Liver (tissue), 9 donors: ENCODE results near the gene IL22RA1. TPM values are rescaled to one million over a fixed set of nuclear protein-coding genes. Genes with fewer than 3 reads are reported as not detected.

ENCODE experiments used
- DNase-seq: peaks from one replicate; pipeline ENCODE4 v3.0.0-alpha.2; 2017; ENCODE audit warnings: low spot score
- H3K27ac ChIP-seq, 2 donors: one replicate each; pipeline ENCODE4 v1.7.0; 2013; ENCODE audit warnings: inconsistent platforms in 2 of 2, low read length in 2 of 2, control low read depth in 1 of 2, low read depth in 1 of 2, mild to moderate bottlenecking in 1 of 2
- H3K27me3 ChIP-seq, 4 donors: one replicate each; pipeline versions ENCODE4 v1.6.1 to v1.7.0; 2013; ENCODE audit warnings: low read length in 3 of 4, inconsistent platforms in 1 of 4, mild to moderate bottlenecking in 1 of 4, moderate library complexity in 1 of 4; ENCODE audit not compliant: control insufficient read depth in 4 of 4, insufficient read depth in 4 of 4
- H3K36me3 ChIP-seq, 4 donors: one replicate each; pipeline versions ENCODE4 v1.6.1 to v1.7.0; 2013; ENCODE audit warnings: low read length in 3 of 4, mild to moderate bottlenecking in 3 of 4, low read depth in 1 of 4, moderate library complexity in 1 of 4; ENCODE audit not compliant: control insufficient read depth in 4 of 4, insufficient read depth in 3 of 4
- H3K4me1 ChIP-seq, 4 donors: one replicate each; pipeline versions ENCODE4 v1.6.1 to v1.7.0; 2013; ENCODE audit warnings: low read length in 3 of 4, mild to moderate bottlenecking in 3 of 4, moderate library complexity in 1 of 4; ENCODE audit not compliant: control insufficient read depth in 4 of 4, insufficient read depth in 4 of 4
- H3K4me3 ChIP-seq, 3 donors: one replicate each; pipeline versions ENCODE4 v1.6.1 to v1.7.0; 2013; ENCODE audit warnings: low read length in 3 of 3, control low read depth in 1 of 3, low read depth in 1 of 3, mild to moderate bottlenecking in 1 of 3
- H3K9ac ChIP-seq, 2 donors: one replicate each; pipeline ENCODE4 v1.7.0; 2013; ENCODE audit warnings: low read length in 2 of 2, mild to moderate bottlenecking in 2 of 2, moderate library complexity in 2 of 2, control low read depth in 1 of 2, low read depth in 1 of 2
- H3K9me3 ChIP-seq, 4 donors: one replicate each; pipeline versions ENCODE4 v1.6.1 to v1.7.0; 2013; ENCODE audit warnings: low read length in 3 of 4; ENCODE audit not compliant: control insufficient read depth in 4 of 4
- EGR1 ChIP-seq, 2 donors: IDR thresholded peaks; 2 replicates each; pipeline ENCODE4 v1.6.1; 2016 to 2018; ENCODE audit warnings: antibody characterized with exemption in 2 of 2, low read depth in 2 of 2
- FOXA1 ChIP-seq: IDR thresholded peaks from 2 replicates; pipeline ENCODE4 v1.6.1; 2016; ENCODE audit warnings: antibody characterized with exemption
- FOXA2 ChIP-seq: IDR thresholded peaks from 2 replicates; pipeline ENCODE4 v1.6.1; 2016; ENCODE audit warnings: antibody characterized with exemption
- GABPA ChIP-seq, 2 donors: IDR thresholded peaks in 1 of 2; conservative IDR thresholded peaks in 1 of 2; 2 replicates each; pipeline ENCODE4 v1.6.1; 2016; ENCODE audit warnings: antibody characterized with exemption in 2 of 2, mild to moderate bottlenecking in 1 of 2, moderate library complexity in 1 of 2
- HNF4A ChIP-seq, 2 donors: conservative IDR thresholded peaks; 2 replicates each; pipeline ENCODE4 v1.6.1; 2016; ENCODE audit warnings: antibody characterized with exemption in 2 of 2, mild to moderate bottlenecking in 2 of 2
- HNF4G ChIP-seq: IDR thresholded peaks from 2 replicates; pipeline ENCODE4 v1.6.1; 2016; ENCODE audit warnings: antibody characterized with exemption
- JUND ChIP-seq, 2 donors: IDR thresholded peaks; 2 replicates each; pipeline ENCODE4 v1.6.1; 2016; ENCODE audit warnings: antibody characterized with exemption in 2 of 2
- NR2F2 ChIP-seq: IDR thresholded peaks from 2 replicates; pipeline ENCODE4 v1.6.1; 2016; ENCODE audit warnings: antibody characterized with exemption
- RAD21 ChIP-seq, 2 donors: IDR thresholded peaks; 2 replicates each; pipeline ENCODE4 v1.6.1; 2016; ENCODE audit warnings: antibody characterized with exemption in 2 of 2, mild to moderate bottlenecking in 2 of 2
- RXRA ChIP-seq, 2 donors: IDR thresholded peaks; 2 replicates each; pipeline ENCODE4 v1.6.1; 2017 to 2018; ENCODE audit warnings: antibody characterized with exemption in 2 of 2, mild to moderate bottlenecking in 1 of 2
- SP1 ChIP-seq: IDR thresholded peaks from 2 replicates; pipeline ENCODE4 v1.6.1; 2018; ENCODE audit warnings: antibody characterized with exemption, mild to moderate bottlenecking
- TAF1 ChIP-seq: conservative IDR thresholded peaks from 2 replicates; pipeline ENCODE4 v1.6.1; 2016; ENCODE audit warnings: antibody characterized with exemption, mild to moderate bottlenecking
- YY1 ChIP-seq: IDR thresholded peaks from 2 replicates; pipeline ENCODE4 v1.6.1; 2016; ENCODE audit warnings: antibody characterized with exemption, mild to moderate bottlenecking
- WGBS: extraction: QIAGEN DNeasy Blood & Tissue Kit; methylation state at CpG from one replicate; pipeline ENCODE4 v1.1.7; 2013; 5-methylcytosine and 5-hydroxymethylcytosine counted together
- polyA plus RNA-seq, 2 donors: library from polyadenylated mRNA; stranded (reverse) in 1 of 2; unstranded in 1 of 2; fragments of 200-250 nt in 1 of 2; fragments of >200 nt in 1 of 2; fragmentation: Nextera tagmentation in 1 of 2; extraction: Ambion mirVana in 1 of 2; gene quantifications; one replicate each; pipeline versions ENCODE4 v1.2.1 to v1.2.3, GENCODE V29; 2013 to 2015
- total RNA-seq, 2 donors: library from RNA; depleted of rRNA; stranded (reverse); fragments of >200 nt; gene quantifications; one replicate each; pipeline ENCODE4 v1.2.3, GENCODE V29; 2014
- TF ChIP-seq, protein P1 (sequence below): IDR thresholded peaks from 2 replicates; pipeline ENCODE4 v1.6.1; 2016; ENCODE audit warnings: antibody characterized with exemption
- TF ChIP-seq, protein P2 (sequence below): IDR thresholded peaks from 2 replicates; pipeline ENCODE4 v1.6.1; 2016; ENCODE audit warnings: antibody characterized with exemption
- TF ChIP-seq, protein P3 (sequence below): fragments of 150-350 bp; IDR thresholded peaks from 2 replicates; pipeline ENCODE4 v1.5.1; 2017; ENCODE audit warnings: improper control_type of control experiment, low read depth, low read length; ENCODE audit not compliant: missing input control
- TF ChIP-seq, protein P4 (sequence below): IDR thresholded peaks from 2 replicates; pipeline ENCODE4 v1.6.1; 2016; ENCODE audit warnings: antibody characterized with exemption, mild to moderate bottlenecking
- TF ChIP-seq, protein P5 (sequence below): IDR thresholded peaks from 2 replicates; pipeline ENCODE4 v1.6.1; 2016; ENCODE audit warnings: antibody characterized with exemption
- donor health status: healthy.
- donor health status: healthy.
- donor health status: healthy.
- donor health status: healthy.
- donor health status: healthy.

IL22RA1 gene
- total and polyA plus RNA-seq, 4 donors, result 2.1 to 4.5 (median 3.4) TPM

DNA sequence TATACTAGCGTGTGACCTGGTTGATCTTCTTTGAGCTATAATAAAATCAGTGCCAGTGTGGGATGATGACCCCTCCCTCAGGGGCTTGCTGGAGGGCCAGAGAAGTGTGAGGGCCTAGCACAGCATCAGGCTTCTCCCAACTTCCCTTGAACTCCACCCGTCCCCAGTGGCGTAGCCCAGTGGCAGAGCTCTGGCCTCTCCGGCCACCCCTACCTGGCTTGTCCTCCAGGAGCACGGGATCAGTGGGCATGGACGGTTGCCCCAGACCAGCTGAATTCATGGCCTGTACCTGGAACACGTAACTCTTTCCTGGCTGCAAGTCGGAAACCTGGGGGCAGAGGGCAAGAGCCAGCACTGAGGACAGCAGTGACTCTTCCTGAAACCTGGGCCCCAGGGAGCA is 67.0 kb downstream of the IL22RA1 start:
- Histone ChIP-seq H3K4me1 (peaks cover 0 to 4% (median 2%) of the 10 kb centered on the region in 4 donors), H3K27ac (no peak overlapping the region), H3K9me3 (no peaks in the 10 kb centered on the region), H3K4me3 (no peak overlapping the region), H3K36me3 (no peaks in the 10 kb centered on the region), H3K9ac (no peak overlapping the region), H3K27me3 (no peaks in the 10 kb centered on the region)
- TF ChIP-seq HNF4A (conservative IDR thresholded peaks at IDR 0.05) (no peak), RXRA (IDR thresholded peaks at IDR 0.05) (no peak), FOXA1 (no peak), NR2F2 (no peak), GABPA (IDR thresholded peaks at IDR 0.05 in 1 of 2, conservative IDR thresholded peaks at IDR 0.05 in 1 of 2) (no peak), FOXA2 (no peak), SP1 (no peak), HNF4G (no peak), EGR1 (IDR thresholded peaks at IDR 0.05; ENCODE audit: low read depth in 2 of 2) (no peak), YY1 (no peak), JUND (IDR thresholded peaks at IDR 0.05) (no peak), TAF1 (no peak), RAD21 (IDR thresholded peaks at IDR 0.05) (no peak)
- TF ChIP-seq, protein P1, sequence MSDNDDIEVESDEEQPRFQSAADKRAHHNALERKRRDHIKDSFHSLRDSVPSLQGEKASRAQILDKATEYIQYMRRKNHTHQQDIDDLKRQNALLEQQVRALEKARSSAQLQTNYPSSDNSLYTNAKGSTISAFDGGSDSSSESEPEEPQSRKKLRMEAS, result no peak
- TF ChIP-seq, protein P2, sequence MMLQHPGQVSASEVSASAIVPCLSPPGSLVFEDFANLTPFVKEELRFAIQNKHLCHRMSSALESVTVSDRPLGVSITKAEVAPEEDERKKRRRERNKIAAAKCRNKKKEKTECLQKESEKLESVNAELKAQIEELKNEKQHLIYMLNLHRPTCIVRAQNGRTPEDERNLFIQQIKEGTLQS, result no peak
- TF ChIP-seq, protein P3, sequence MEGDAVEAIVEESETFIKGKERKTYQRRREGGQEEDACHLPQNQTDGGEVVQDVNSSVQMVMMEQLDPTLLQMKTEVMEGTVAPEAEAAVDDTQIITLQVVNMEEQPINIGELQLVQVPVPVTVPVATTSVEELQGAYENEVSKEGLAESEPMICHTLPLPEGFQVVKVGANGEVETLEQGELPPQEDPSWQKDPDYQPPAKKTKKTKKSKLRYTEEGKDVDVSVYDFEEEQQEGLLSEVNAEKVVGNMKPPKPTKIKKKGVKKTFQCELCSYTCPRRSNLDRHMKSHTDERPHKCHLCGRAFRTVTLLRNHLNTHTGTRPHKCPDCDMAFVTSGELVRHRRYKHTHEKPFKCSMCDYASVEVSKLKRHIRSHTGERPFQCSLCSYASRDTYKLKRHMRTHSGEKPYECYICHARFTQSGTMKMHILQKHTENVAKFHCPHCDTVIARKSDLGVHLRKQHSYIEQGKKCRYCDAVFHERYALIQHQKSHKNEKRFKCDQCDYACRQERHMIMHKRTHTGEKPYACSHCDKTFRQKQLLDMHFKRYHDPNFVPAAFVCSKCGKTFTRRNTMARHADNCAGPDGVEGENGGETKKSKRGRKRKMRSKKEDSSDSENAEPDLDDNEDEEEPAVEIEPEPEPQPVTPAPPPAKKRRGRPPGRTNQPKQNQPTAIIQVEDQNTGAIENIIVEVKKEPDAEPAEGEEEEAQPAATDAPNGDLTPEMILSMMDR, result no peak
- TF ChIP-seq, protein P4, sequence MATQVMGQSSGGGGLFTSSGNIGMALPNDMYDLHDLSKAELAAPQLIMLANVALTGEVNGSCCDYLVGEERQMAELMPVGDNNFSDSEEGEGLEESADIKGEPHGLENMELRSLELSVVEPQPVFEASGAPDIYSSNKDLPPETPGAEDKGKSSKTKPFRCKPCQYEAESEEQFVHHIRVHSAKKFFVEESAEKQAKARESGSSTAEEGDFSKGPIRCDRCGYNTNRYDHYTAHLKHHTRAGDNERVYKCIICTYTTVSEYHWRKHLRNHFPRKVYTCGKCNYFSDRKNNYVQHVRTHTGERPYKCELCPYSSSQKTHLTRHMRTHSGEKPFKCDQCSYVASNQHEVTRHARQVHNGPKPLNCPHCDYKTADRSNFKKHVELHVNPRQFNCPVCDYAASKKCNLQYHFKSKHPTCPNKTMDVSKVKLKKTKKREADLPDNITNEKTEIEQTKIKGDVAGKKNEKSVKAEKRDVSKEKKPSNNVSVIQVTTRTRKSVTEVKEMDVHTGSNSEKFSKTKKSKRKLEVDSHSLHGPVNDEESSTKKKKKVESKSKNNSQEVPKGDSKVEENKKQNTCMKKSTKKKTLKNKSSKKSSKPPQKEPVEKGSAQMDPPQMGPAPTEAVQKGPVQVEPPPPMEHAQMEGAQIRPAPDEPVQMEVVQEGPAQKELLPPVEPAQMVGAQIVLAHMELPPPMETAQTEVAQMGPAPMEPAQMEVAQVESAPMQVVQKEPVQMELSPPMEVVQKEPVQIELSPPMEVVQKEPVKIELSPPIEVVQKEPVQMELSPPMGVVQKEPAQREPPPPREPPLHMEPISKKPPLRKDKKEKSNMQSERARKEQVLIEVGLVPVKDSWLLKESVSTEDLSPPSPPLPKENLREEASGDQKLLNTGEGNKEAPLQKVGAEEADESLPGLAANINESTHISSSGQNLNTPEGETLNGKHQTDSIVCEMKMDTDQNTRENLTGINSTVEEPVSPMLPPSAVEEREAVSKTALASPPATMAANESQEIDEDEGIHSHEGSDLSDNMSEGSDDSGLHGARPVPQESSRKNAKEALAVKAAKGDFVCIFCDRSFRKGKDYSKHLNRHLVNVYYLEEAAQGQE, result no peak
- TF ChIP-seq, protein P5, sequence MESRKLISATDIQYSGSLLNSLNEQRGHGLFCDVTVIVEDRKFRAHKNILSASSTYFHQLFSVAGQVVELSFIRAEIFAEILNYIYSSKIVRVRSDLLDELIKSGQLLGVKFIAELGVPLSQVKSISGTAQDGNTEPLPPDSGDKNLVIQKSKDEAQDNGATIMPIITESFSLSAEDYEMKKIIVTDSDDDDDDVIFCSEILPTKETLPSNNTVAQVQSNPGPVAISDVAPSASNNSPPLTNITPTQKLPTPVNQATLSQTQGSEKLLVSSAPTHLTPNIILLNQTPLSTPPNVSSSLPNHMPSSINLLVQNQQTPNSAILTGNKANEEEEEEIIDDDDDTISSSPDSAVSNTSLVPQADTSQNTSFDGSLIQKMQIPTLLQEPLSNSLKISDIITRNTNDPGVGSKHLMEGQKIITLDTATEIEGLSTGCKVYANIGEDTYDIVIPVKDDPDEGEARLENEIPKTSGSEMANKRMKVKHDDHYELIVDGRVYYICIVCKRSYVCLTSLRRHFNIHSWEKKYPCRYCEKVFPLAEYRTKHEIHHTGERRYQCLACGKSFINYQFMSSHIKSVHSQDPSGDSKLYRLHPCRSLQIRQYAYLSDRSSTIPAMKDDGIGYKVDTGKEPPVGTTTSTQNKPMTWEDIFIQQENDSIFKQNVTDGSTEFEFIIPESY, result no peak
- no peak for DNase-seq
- 91% methylated on average over 8 of the region's 8 CpGs for WGBS

DNA sequence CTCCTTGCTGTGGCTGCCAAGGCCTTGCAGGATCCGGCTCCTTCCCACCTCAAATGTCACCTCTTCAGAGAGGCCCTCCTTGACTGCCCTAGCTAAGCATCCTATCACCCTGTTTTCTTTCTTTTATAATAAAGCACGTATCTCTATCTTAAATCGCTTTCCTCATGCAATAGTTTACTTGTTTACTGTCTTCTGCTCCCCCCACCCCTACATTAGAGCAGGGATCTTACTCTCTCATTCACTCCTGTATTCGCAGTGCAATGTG is 67.4 kb downstream of the IL22RA1 start:
- Histone ChIP-seq H3K9me3 (no peaks in the 10 kb centered on the region), H3K27me3 (no peaks in the 10 kb centered on the region), H3K36me3 (no peaks in the 10 kb centered on the region), H3K27ac (no peak overlapping the region), H3K4me1 (peaks cover 0 to 2% (median 0%) of the 10 kb centered on the region in 4 donors), H3K4me3 (no peak overlapping the region), H3K9ac (no peak overlapping the region)
- DNase-seq, result no peak
- 90% methylated on average over 4 of the region's 4 CpGs for WGBS
- TF ChIP-seq, protein P1, result no peak
- no peak for TF ChIP-seq NR2F2
- TF ChIP-seq EGR1 (IDR thresholded peaks at IDR 0.05; ENCODE audit: low read depth in 2 of 2), result no peak
- TF ChIP-seq GABPA (IDR thresholded peaks at IDR 0.05 in 1 of 2, conservative IDR thresholded peaks at IDR 0.05 in 1 of 2), result no peak
- TF ChIP-seq, protein P3, result no peak
- TF ChIP-seq HNF4G, result no peak
- TF ChIP-seq, protein P2, result no peak
- TF ChIP-seq SP1, result no peak
- no peak for TF ChIP-seq FOXA1
- TF ChIP-seq HNF4A (conservative IDR thresholded peaks at IDR 0.05), result no peak
